HG03066 (cell line): ENCODE measurements around the gene KRT7.
"Not testable (repeated sequence)": the region's sequence is repeated elsewhere in the genome, so short reads cannot be mapped to it uniquely, and the experiment has no call there.

Source experiments
- ATAC-seq: cut with Tn5 transposase; IDR thresholded peaks from one replicate; pipeline ENCODE4 v1.9.1; 2021; ENCODE audit warnings: low read depth; ENCODE audit not compliant: unreplicated experiment

Gene KRT7

GRCh38 chr12:52228931-52229330, 4.1 kb upstream of the KRT7 start:
- no peak for ATAC-seq

- ATAC-seq: no peak
Observed at GRCh38 chr12:52229836-52230343, 3.2 kb upstream of the KRT7 start.

- no peak for ATAC-seq
Observed at GRCh38 chr12:52230364-52231281, 2.4 kb upstream of the KRT7 start.

- no peak for ATAC-seq
Observed at GRCh38 chr12:52231305-52232202, 1.5 kb upstream of the KRT7 start.

- ATAC-seq: no peak
Observed at GRCh38 chr12:52232203-52232673, 805 bp upstream of the KRT7 start.

GRCh38 chr12:52233462-52234207, 592 bp downstream of the KRT7 start:
- ATAC-seq: no peak

- no peak for ATAC-seq
Observed at GRCh38 chr12:52234223-52234810, 1.3 kb downstream of the KRT7 start.

- no peak for ATAC-seq
Observed at GRCh38 chr12:52235001-52235764, 2.1 kb downstream of the KRT7 start.

- ATAC-seq: no peak
Observed at GRCh38 chr12:52235822-52236361, 2.8 kb downstream of the KRT7 start.

GRCh38 chr12:52236386-52237050, 3.5 kb downstream of the KRT7 start:
- no peak for ATAC-seq

- ATAC-seq: no peak
Observed at GRCh38 chr12:52238207-52238840, 5.3 kb downstream of the KRT7 start.

- ATAC-seq: no peak
Observed at GRCh38 chr12:52238916-52239646, 6.0 kb downstream of the KRT7 start.

- ATAC-seq: no peak
Observed at GRCh38 chr12:52239767-52240166, 6.7 kb downstream of the KRT7 start.

GRCh38 chr12:52240247-52240646, 7.2 kb downstream of the KRT7 start:
- ATAC-seq: not testable (repeated sequence)

- ATAC-seq: no peak
Observed at GRCh38 chr12:52241205-52241842, 8.3 kb downstream of the KRT7 start.

GRCh38 chr12:52242442-52243258, 9.6 kb downstream of the KRT7 start:
- no peak for ATAC-seq
